ENCODE data around the gene LGR5.

Gene LGR5

GRCh38 chr12:71438670-71439361 lies 782 bp upstream of the LGR5 start:
- no peak overlapping the region for H3K4me2 ChIP-seq (ENCODE audit: insufficient read depth, low read length)
- H3K27me3 ChIP-seq (ENCODE audit: insufficient read depth, low read length, poor library complexity): peaks cover 4% of the 10 kb centered on the region
- no peaks in the 10 kb centered on the region for H3K4me1 ChIP-seq (ENCODE audit: insufficient read depth, low read length)
- no peak for DNase-seq
- H3K9ac ChIP-seq (ENCODE audit: low read depth, low read length): no peak overlapping the region
- no peak for TF ChIP-seq EZH2 (IDR thresholded peaks at IDR 0.05; ENCODE audit: borderline replicate concordance, low read depth, low read length, severe bottlenecking)
- no peak for TF ChIP-seq CTCF (IDR thresholded peaks at IDR 0.05; ENCODE audit: borderline replicate concordance, extremely low read depth, low read length, poor library complexity, severe bottlenecking)
- no peak for ATAC-seq (ENCODE audit: insufficient read depth, low read depth)
- H3K9me3 ChIP-seq (ENCODE audit: insufficient read depth, low read length, severe bottlenecking): peaks cover 11% of the 10 kb centered on the region
- no peaks in the 10 kb centered on the region for H3K36me3 ChIP-seq (ENCODE audit: insufficient read depth, low read length)
- no peak overlapping the region for H3K27ac ChIP-seq (ENCODE audit: low read length)
- no peak overlapping the region for H3K4me3 ChIP-seq (ENCODE audit: low read depth in 1 of 2, low read length in 2 of 2)
- H4K20me1 ChIP-seq (ENCODE audit: insufficient read depth, low read length): no peaks in the 10 kb centered on the region
- no peak overlapping the region for H2AFZ ChIP-seq (ENCODE audit: low read depth, low read length)
- H3K79me2 ChIP-seq (ENCODE audit: insufficient read depth, low read length): no peaks in the 10 kb centered on the region

GRCh38 chr12:71439362-71439612 lies 311 bp upstream of the LGR5 start:
- Histone ChIP-seq H2AFZ (ENCODE audit: low read depth, low read length) (no peak overlapping the region), H4K20me1 (ENCODE audit: insufficient read depth, low read length) (no peaks in the 10 kb centered on the region), H3K4me1 (ENCODE audit: insufficient read depth, low read length) (no peaks in the 10 kb centered on the region), H3K9me3 (ENCODE audit: insufficient read depth, low read length, severe bottlenecking) (peaks cover 11% of the 10 kb centered on the region), H3K4me2 (ENCODE audit: insufficient read depth, low read length) (no peak overlapping the region), H3K27ac (ENCODE audit: low read length) (no peak overlapping the region), H3K79me2 (ENCODE audit: insufficient read depth, low read length) (no peaks in the 10 kb centered on the region), H3K4me3 (ENCODE audit: low read depth in 1 of 2, low read length in 2 of 2) (no peak overlapping the region), H3K27me3 (ENCODE audit: insufficient read depth, low read length, poor library complexity) (peaks cover 4% of the 10 kb centered on the region), H3K36me3 (ENCODE audit: insufficient read depth, low read length) (no peaks in the 10 kb centered on the region), H3K9ac (ENCODE audit: low read depth, low read length) (no peak overlapping the region)
- no peak for TF ChIP-seq CTCF (IDR thresholded peaks at IDR 0.05; ENCODE audit: borderline replicate concordance, extremely low read depth, low read length, poor library complexity, severe bottlenecking)
- TF ChIP-seq EZH2 (IDR thresholded peaks at IDR 0.05; ENCODE audit: borderline replicate concordance, low read depth, low read length, severe bottlenecking): no peak
- no peak for ATAC-seq (ENCODE audit: insufficient read depth, low read depth)
- DNase-seq: no peak

GRCh38 chr12:71440345-71440762 lies 756 bp downstream of the LGR5 start:
- H3K9ac ChIP-seq (ENCODE audit: low read depth, low read length): no peak overlapping the region
- DNase-seq: no peak
- TF ChIP-seq CTCF (IDR thresholded peaks at IDR 0.05; ENCODE audit: borderline replicate concordance, extremely low read depth, low read length, poor library complexity, severe bottlenecking) (no peak), EZH2 (IDR thresholded peaks at IDR 0.05; ENCODE audit: borderline replicate concordance, low read depth, low read length, severe bottlenecking) (no peak)

More at GRCh38 chr12:71440345-71440762, 756 bp downstream of the LGR5 start:
- ATAC-seq (ENCODE audit: insufficient read depth, low read depth): no peak
- no peak overlapping the region for H3K4me2 ChIP-seq (ENCODE audit: insufficient read depth, low read length)
- no peak overlapping the region for H2AFZ ChIP-seq (ENCODE audit: low read depth, low read length)
- no peak overlapping the region for H3K4me3 ChIP-seq (ENCODE audit: low read depth in 1 of 2, low read length in 2 of 2)
- H3K27ac ChIP-seq (ENCODE audit: low read length): no peak overlapping the region
- H4K20me1 ChIP-seq (ENCODE audit: insufficient read depth, low read length): no peaks in the 10 kb centered on the region
- peaks cover 11% of the 10 kb centered on the region for H3K9me3 ChIP-seq (ENCODE audit: insufficient read depth, low read length, severe bottlenecking)
- no peaks in the 10 kb centered on the region for H3K4me1 ChIP-seq (ENCODE audit: insufficient read depth, low read length)
- no peaks in the 10 kb centered on the region for H3K79me2 ChIP-seq (ENCODE audit: insufficient read depth, low read length)
- no peaks in the 10 kb centered on the region for H3K36me3 ChIP-seq (ENCODE audit: insufficient read depth, low read length)
- H3K27me3 ChIP-seq (ENCODE audit: insufficient read depth, low read length, poor library complexity): peaks cover 4% of the 10 kb centered on the region

All from DND-41 (cell line).